Thyroid gland (tissue), 4 donors: Measurements from ENCODE around the gene AOC1. TPM values are rescaled to one million over a fixed set of nuclear protein-coding genes. Genes with fewer than 3 reads are reported as not detected.

Experiments
- DNase-seq, 2 donors: peaks; one replicate each; pipeline ENCODE4 v3.0.0-alpha.2; 2019
- H3K27ac ChIP-seq, 3 donors: fragments of 200-600 bp; sonication (generic); 1 replicate in 2 of 3; 2 replicates in 1 of 3; pipeline ENCODE4 v1.5.1; 2016 to 2019; ENCODE audit warnings: mild to moderate bottlenecking in 1 of 3, moderate library complexity in 1 of 3
- H3K27me3 ChIP-seq: fragments of 200-600 bp; sonication (generic); one replicate; pipeline ENCODE4 v1.5.1; 2019
- H3K36me3 ChIP-seq, 2 donors: fragments of 200-600 bp; sonication (generic); one replicate each; pipeline ENCODE4 v1.5.1; 2016 to 2019
- H3K4me1 ChIP-seq, 2 donors: fragments of 200-600 bp; sonication (generic); one replicate each; pipeline ENCODE4 v1.5.1; 2017 to 2019
- H3K4me3 ChIP-seq, 3 donors: fragments of 200-600 bp; sonication (generic); replicated peaks in 1 of 3; 1 replicate in 2 of 3; 2 replicates in 1 of 3; pipeline ENCODE4 v1.5.1; 2016; ENCODE audit warnings: mild to moderate bottlenecking in 1 of 3
- H3K9me3 ChIP-seq: fragments of 200-600 bp; sonication (generic); one replicate; pipeline ENCODE4 v1.5.1; 2017
- POLR2A ChIP-seq, 2 donors: fragments of 450-650 bp; IDR thresholded peaks; one replicate each; pipeline ENCODE4 v1.6.1; 2017; ENCODE audit warnings: antibody characterized with exemption in 2 of 2, mild to moderate bottlenecking in 2 of 2, moderate library complexity in 1 of 2
- WGBS, 2 donors: methylation state at CpG; one replicate each; pipeline ENCODE4 v1.1.5; 2017; 5-methylcytosine and 5-hydroxymethylcytosine counted together
- intact Hi-C: fragments of 100-400 bp; cut with DNase I; formaldehyde crosslinking; loops from one replicate; pipeline ENCODE4 v1.15.1; 2023
- total RNA-seq, 4 donors: library from RNA; depleted of rRNA; stranded (reverse); fragments of >200 nt; gene quantifications; one replicate each; pipeline ENCODE4 v1.2.3, GENCODE V29; 2016
- TF ChIP-seq, protein P1 (sequence below), 6 experiments: fragments of 200-600 bp in 3 of 6; fragments of 450-650 bp in 3 of 6; sonication (generic) in 3 of 6; IDR thresholded peaks; one replicate each; pipeline ENCODE4 v1.5.1; 2016 to 2019; ENCODE audit warnings: antibody characterized with exemption in 6 of 6, mild to moderate bottlenecking in 2 of 6, inconsistent platforms in 1 of 6, moderate library complexity in 1 of 6

Gene AOC1
- total RNA-seq, 4 donors from 2014 or later = 0.22 to 0.71 TPM; not detected in 2

DNA sequence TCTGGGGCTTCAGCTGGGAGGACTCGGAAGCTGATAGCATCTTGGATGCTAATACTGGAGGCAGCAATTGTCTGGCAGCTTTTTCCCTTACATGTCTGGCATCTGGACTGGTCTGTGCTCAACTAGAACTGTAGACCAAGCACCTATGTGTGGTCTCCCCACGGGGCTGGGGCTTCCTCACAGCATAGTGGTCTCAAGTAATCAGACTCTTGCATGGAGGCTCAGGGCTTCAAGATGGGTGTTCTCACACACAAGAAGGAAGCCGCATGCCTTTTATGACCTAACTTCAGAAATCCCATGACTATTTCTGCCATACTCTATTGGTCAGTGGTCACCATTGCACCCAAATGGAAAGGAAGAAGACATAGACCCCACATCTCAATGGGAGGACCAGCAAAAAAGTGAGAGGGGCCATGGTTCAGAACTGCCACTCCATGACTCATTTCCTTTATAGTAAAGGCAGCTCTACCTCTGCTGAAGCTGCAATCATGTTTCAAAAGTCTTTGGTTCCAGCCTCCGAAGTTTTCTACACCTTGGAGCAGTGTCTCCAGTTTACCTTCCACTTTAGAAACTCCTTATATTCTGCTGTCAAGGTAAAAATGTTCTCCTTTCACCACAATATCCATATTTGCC, 14.7 kb downstream of the AOC1 start:
- TF ChIP-seq POLR2A (IDR thresholded peaks at IDR 0.05) = no peak
- TF ChIP-seq, protein P1, sequence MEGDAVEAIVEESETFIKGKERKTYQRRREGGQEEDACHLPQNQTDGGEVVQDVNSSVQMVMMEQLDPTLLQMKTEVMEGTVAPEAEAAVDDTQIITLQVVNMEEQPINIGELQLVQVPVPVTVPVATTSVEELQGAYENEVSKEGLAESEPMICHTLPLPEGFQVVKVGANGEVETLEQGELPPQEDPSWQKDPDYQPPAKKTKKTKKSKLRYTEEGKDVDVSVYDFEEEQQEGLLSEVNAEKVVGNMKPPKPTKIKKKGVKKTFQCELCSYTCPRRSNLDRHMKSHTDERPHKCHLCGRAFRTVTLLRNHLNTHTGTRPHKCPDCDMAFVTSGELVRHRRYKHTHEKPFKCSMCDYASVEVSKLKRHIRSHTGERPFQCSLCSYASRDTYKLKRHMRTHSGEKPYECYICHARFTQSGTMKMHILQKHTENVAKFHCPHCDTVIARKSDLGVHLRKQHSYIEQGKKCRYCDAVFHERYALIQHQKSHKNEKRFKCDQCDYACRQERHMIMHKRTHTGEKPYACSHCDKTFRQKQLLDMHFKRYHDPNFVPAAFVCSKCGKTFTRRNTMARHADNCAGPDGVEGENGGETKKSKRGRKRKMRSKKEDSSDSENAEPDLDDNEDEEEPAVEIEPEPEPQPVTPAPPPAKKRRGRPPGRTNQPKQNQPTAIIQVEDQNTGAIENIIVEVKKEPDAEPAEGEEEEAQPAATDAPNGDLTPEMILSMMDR (IDR thresholded peaks at IDR 0.05) = no peak
- WGBS, 2 donors = 85 to 93% methylated on average over 4 of the region's 4 CpGs
- Histone ChIP-seq H3K4me3 (no peak overlapping the region), H3K36me3 (no peaks in the 10 kb centered on the region), H3K27ac (no peak overlapping the region), H3K4me1 (no peaks in the 10 kb centered on the region), H3K27me3 (no peaks in the 10 kb centered on the region), H3K9me3 (no peaks in the 10 kb centered on the region)
- intact Hi-C loops = no loop called here
- no peak for DNase-seq

DNA sequence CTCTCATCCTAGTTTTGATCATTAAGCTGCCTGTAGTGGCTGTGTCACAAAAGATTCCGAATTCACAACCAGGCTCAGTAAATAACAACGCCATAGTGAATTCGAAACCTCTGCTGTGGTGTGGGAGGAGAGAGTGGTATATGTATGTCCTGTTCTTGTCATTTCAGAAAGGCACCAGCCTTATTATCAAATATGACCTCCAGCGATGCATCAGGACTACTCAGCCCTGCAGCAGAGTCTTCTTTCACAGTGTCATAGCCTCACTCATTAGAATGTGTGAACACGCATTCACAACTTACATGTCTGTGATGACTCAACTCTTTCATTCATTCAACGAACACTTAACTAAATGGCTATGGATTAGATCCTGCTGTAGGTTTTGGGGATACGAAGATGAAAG, 15.3 kb downstream of the AOC1 start:
- Histone ChIP-seq H3K27ac (no peak overlapping the region), H3K4me1 (no peaks in the 10 kb centered on the region), H3K27me3 (no peaks in the 10 kb centered on the region), H3K4me3 (no peak overlapping the region), H3K9me3 (no peaks in the 10 kb centered on the region), H3K36me3 (no peaks in the 10 kb centered on the region)
- DNase-seq = no peak
- no peak for TF ChIP-seq POLR2A (IDR thresholded peaks at IDR 0.05)
- TF ChIP-seq, protein P1 (IDR thresholded peaks at IDR 0.05) = no peak
- WGBS, 2 donors = 87 to 90% methylated on average over 7 of the region's 7 CpGs
- intact Hi-C loops = no loop called here

DNA sequence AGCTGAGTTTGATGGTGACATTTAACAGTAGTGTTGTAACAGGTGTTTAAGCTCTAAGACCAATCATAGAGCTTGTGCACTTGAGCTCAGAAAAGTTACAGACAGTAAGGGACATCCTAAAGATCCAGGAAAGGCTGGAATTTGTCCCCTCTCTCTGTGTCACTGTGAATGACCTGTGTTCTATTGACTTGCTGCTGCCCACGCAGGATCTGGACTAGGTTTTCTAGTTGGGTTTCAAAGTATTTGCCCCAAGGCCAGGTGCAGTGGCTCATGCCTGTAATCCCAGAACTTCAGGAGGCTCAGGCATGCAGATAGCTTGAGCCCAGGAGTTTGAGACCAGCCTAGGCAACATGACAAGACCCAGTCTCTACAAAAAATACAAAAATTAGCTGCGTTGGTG, 17.1 kb downstream of the AOC1 start:
- no peaks in the 10 kb centered on the region for H3K9me3 ChIP-seq
- TF ChIP-seq, protein P1 (IDR thresholded peaks at IDR 0.05) = no peak
- no peak for TF ChIP-seq POLR2A (IDR thresholded peaks at IDR 0.05)
- WGBS, 2 donors = 64 to 81% methylated on average over 2 of the region's 2 CpGs
- no peaks in the 10 kb centered on the region for H3K27me3 ChIP-seq
- H3K4me3 ChIP-seq = no peak overlapping the region
- no peaks in the 10 kb centered on the region for H3K36me3 ChIP-seq
- H3K27ac ChIP-seq = no peak overlapping the region
- intact Hi-C loops = no loop called here
- DNase-seq = no peak
- H3K4me1 ChIP-seq = no peaks in the 10 kb centered on the region

DNA sequence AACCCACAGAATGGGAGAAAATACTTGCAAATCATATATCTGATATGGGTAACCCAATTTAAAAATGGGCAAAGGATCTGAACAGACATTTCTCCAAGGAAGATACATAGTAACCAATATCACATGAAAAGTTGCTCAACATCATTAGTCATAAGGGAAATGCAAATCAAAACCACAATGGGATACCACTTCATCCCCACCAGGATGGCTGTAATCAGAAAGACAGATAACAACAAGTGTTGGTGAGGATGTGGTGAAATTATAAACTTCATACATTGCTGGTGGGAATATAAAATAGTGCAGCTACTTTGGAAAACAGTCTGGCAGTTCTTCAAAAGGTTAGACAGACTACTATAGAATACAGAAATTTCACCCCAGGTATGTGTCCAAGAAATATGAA, 19.3 kb downstream of the AOC1 start:
- intact Hi-C loops = no loop called here
- TF ChIP-seq, protein P1 (IDR thresholded peaks at IDR 0.05) = no peak
- TF ChIP-seq POLR2A (IDR thresholded peaks at IDR 0.05) = no peak
- H3K4me1 ChIP-seq = peaks cover 0 to 3% of the 10 kb centered on the region in 2 donors
- H3K27ac ChIP-seq = no peak overlapping the region
- H3K4me3 ChIP-seq = no peak overlapping the region
- DNase-seq = no peak
- H3K27me3 ChIP-seq = no peaks in the 10 kb centered on the region
- no peaks in the 10 kb centered on the region for H3K9me3 ChIP-seq
- no peaks in the 10 kb centered on the region for H3K36me3 ChIP-seq

DNA sequence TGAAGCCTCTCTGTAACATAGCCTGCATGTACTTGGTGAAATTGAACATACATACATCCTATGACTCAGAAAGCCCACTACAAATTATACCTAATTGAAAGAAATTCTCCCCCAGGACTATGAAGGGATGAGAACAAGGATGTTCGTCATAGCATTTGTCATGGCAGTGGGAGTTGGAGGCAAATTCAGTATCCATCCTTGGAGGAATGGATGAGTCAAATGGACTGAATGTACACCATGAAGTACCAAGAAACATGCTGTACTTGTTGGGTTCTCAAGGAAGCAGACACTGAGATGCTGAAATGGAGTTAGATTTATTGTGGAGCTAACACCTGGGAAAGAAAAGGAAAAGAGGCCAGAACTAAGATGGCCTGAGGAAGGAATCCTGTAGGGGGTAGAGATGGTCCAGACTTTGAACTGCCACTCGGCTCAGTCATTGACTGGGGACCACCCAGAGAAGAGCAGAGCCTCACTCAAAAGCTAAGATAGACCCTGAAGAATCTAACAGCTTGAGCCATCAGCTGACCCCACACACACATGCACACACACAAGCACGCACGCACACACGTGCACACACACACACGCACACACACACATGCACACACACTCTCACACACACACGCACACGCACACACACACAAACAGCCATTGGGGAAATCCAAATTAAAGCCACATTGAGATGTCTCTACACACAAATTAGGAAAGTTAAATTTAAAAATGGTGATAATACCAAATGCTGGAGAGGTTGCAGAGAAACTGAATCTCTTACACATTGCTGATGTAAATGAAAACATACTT, 22.3 kb downstream of the AOC1 start:
- no peak for DNase-seq
- Histone ChIP-seq H3K4me1 (peaks cover 0 to 10% of the 10 kb centered on the region in 2 donors), H3K36me3 (no peaks in the 10 kb centered on the region), H3K27me3 (no peaks in the 10 kb centered on the region), H3K4me3 (no peak overlapping the region), H3K9me3 (no peaks in the 10 kb centered on the region), H3K27ac (no peak overlapping the region)
- TF ChIP-seq, protein P1 (IDR thresholded peaks at IDR 0.05) = no peak
- TF ChIP-seq POLR2A (IDR thresholded peaks at IDR 0.05) = no peak
- intact Hi-C loops = no loop called here
- WGBS, 2 donors = 91 to 92% methylated on average over 8 of the region's 8 CpGs
